Kasumi-1 (cell line): ENCODE data around the gene HK3.

ENCODE experiments used
- DNase-seq, 2 experiments: peaks; one replicate each; lab custom pipeline; 2025; lab: John Stamatoyannopoulos, UW

HK3 gene

GRCh38 chr5:176902102-176902814, 3.1 kb upstream of the HK3 start:
- no peak for DNase-seq

- DNase-seq, result peak; percentile 9 to 19
These were observed 2.3 kb upstream of the HK3 start for GRCh38 chr5:176901260-176902101.

- DNase-seq, result no peak
These were observed 1.6 kb upstream of the HK3 start for GRCh38 chr5:176900780-176901204.

- DNase-seq, result no peak
These were observed 1.0 kb upstream of the HK3 start for GRCh38 chr5:176899946-176900779.

GRCh38 chr5:176897263-176897662, 1.9 kb downstream of the HK3 start:
- no peak for DNase-seq

- peak in 1 of 2 experiments; percentile 6 for DNase-seq
These were observed 3.3 kb downstream of the HK3 start for GRCh38 chr5:176895831-176896230.

- no peak for DNase-seq
These were observed 4.8 kb downstream of the HK3 start for GRCh38 chr5:176894298-176894697.

- DNase-seq, result no peak
These were observed 6.5 kb downstream of the HK3 start for GRCh38 chr5:176892663-176893062.

GRCh38 chr5:176891331-176891958, 7.7 kb downstream of the HK3 start:
- DNase-seq, result no peak

- DNase-seq, result no peak
These were observed 8.5 kb downstream of the HK3 start for GRCh38 chr5:176890455-176891330.

- no peak for DNase-seq
These were observed 9.5 kb downstream of the HK3 start for GRCh38 chr5:176889321-176890280.

- DNase-seq, result no peak
These were observed 10.3 kb downstream of the HK3 start for GRCh38 chr5:176888865-176889165.

- no peak for DNase-seq
These were observed 10.9 kb downstream of the HK3 start for GRCh38 chr5:176888016-176888864.

- no peak for DNase-seq
These were observed 11.8 kb downstream of the HK3 start for GRCh38 chr5:176887252-176887849.

- DNase-seq, result peak; percentile 55 to 59
These were observed 12.6 kb downstream of the HK3 start for GRCh38 chr5:176886336-176887251.

GRCh38 chr5:176884571-176884890, 14.6 kb downstream of the HK3 start:
- DNase-seq, result no peak

GRCh38 chr5:176883700-176884570, 15.2 kb downstream of the HK3 start:
- no peak for DNase-seq
